Activated T-helper 17 cell treated with anti-CD3 and anti-CD28 coated beads, Interleukin-2, amount 50 U/mL, for 72 hours (primary cell): Measurements from ENCODE around the gene MRC1. TPM values are rescaled to one million over a fixed set of nuclear protein-coding genes. Genes with fewer than 3 reads are reported as not detected.

ENCODE experiments used
- ATAC-seq: fragments of 150-1000 bp; cut with Tn5 transposase; replicated peaks from 2 replicates; pipeline ENCODE4 v1.10.0; 2021; ENCODE audit warnings: mild to moderate bottlenecking, moderate library complexity
- H3K27ac Mint-ChIP-seq: one replicate; pipeline ENCODE4 v1.8.0; 2022; ENCODE audit warnings: mixed read lengths
- H3K27me3 Mint-ChIP-seq: one replicate; pipeline ENCODE4 v1.8.0; 2022; ENCODE audit warnings: mixed read lengths
- H3K36me3 Mint-ChIP-seq: one replicate; pipeline ENCODE4 v1.8.0; 2022; ENCODE audit warnings: low read depth, mild to moderate bottlenecking, mixed read lengths
- H3K4me1 Mint-ChIP-seq: one replicate; pipeline ENCODE4 v1.8.0; 2022; ENCODE audit warnings: mixed read lengths
- H3K4me3 Mint-ChIP-seq: one replicate; pipeline ENCODE4 v1.8.0; 2022; ENCODE audit warnings: mild to moderate bottlenecking, mixed read lengths
- H3K9me3 Mint-ChIP-seq: one replicate; pipeline ENCODE4 v1.8.0; 2022; ENCODE audit warnings: mixed read lengths
- total RNA-seq, 2 donors: library from RNA; stranded (reverse); gene quantifications; one replicate each; pipeline ENCODE4 v1.2.3, GENCODE V29; 2022

The MRC1 gene
- total RNA-seq, 2 donors from 2014 or later: 0.08 TPM; not detected in 1

- ATAC-seq: no peak
- H3K4me1 Mint-ChIP-seq: no peaks in the 10 kb centered on the region
- H3K36me3 Mint-ChIP-seq: no peaks in the 10 kb centered on the region
- no peak overlapping the region for H3K4me3 Mint-ChIP-seq
- H3K27ac Mint-ChIP-seq: no peak overlapping the region
- H3K27me3 Mint-ChIP-seq: no peaks in the 10 kb centered on the region
- H3K9me3 Mint-ChIP-seq: no peaks in the 10 kb centered on the region
Observed at GRCh38 chr10:17787087-17787961, 21.8 kb upstream of the MRC1 start.

- no peaks in the 10 kb centered on the region for H3K9me3 Mint-ChIP-seq
- H3K4me1 Mint-ChIP-seq: no peaks in the 10 kb centered on the region
- no peak overlapping the region for H3K4me3 Mint-ChIP-seq
- H3K36me3 Mint-ChIP-seq: no peaks in the 10 kb centered on the region
- ATAC-seq: no peak
- H3K27me3 Mint-ChIP-seq: no peaks in the 10 kb centered on the region
- no peak overlapping the region for H3K27ac Mint-ChIP-seq
Observed at GRCh38 chr10:17788646-17789045, 20.5 kb upstream of the MRC1 start.

DNA sequence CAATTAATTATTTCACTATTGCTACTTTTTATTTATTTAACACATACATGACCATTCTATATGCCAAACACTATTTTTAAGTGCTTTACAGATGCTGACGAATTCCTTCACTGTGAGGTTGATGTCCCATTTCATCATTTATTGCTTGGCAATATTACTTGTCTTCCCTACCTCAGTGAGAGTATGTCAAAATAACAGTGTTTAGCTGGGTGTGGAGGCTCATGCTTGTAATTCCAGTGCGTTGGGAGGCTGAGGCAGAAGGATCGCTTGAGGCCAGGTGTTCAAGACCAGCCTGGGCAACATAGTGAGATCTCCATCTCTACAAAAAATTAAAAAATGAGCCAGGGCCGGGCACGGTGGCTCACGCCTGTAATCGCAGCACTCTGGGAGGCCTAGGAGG lies 19.8 kb upstream of the MRC1 start:
- no peak for ATAC-seq
- H3K36me3 Mint-ChIP-seq: no peaks in the 10 kb centered on the region
- no peaks in the 10 kb centered on the region for H3K9me3 Mint-ChIP-seq
- H3K4me1 Mint-ChIP-seq: no peaks in the 10 kb centered on the region
- no peak overlapping the region for H3K27ac Mint-ChIP-seq
- H3K27me3 Mint-ChIP-seq: no peaks in the 10 kb centered on the region
- H3K4me3 Mint-ChIP-seq: no peak overlapping the region

DNA sequence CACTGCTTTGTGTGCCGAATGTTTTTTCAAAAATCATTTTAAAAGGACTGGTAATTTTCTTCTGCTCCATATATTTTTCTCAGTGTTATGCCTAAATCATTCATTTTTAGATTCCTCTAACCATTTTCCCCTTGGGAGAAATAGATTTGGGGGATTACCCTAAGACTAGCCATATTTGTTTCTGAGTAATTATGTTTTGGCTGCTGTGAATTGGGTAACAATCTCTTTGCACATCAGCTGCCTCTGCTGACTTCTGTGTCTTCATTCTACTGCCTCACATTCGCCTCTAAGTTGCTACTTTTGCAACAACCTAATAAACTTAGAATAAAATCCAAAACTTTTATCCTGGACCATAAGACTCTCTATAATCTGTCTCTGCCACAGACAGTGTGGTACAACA lies 18.5 kb upstream of the MRC1 start:
- no peaks in the 10 kb centered on the region for H3K4me1 Mint-ChIP-seq
- ATAC-seq: no peak

DNA sequence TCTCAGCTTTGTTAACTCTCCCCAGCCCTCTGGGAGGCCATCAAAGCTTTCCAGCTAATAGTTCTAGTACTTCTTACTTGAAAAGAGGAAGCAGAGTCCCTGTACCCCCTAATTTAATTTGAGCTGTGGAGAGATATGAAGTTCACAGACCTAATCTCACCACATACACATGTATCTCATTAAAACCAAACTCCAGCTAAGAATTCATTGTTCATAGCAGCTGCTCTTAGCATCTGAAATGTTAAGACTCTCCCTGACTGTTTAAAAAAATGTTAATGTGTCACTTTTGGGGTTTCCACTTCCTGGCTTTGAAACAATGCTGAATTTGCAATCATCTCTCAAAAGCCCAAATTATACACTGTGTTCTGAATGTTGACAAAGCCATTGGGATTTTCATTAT lies 16.2 kb upstream of the MRC1 start:
- no peak for ATAC-seq
- H3K4me1 Mint-ChIP-seq: no peaks in the 10 kb centered on the region
- H3K9me3 Mint-ChIP-seq: no peaks in the 10 kb centered on the region
- no peak overlapping the region for H3K27ac Mint-ChIP-seq
- no peak overlapping the region for H3K4me3 Mint-ChIP-seq
- H3K27me3 Mint-ChIP-seq: no peaks in the 10 kb centered on the region
- no peaks in the 10 kb centered on the region for H3K36me3 Mint-ChIP-seq

More for the DNA sequence above, 18.5 kb upstream of the MRC1 start:
- Mint-ChIP-seq H3K27me3 (no peaks in the 10 kb centered on the region), H3K36me3 (no peaks in the 10 kb centered on the region), H3K27ac (no peak overlapping the region), H3K4me3 (no peak overlapping the region), H3K9me3 (no peaks in the 10 kb centered on the region)

GRCh38 chr10:17793823-17794644 lies 15.1 kb upstream of the MRC1 start:
- Mint-ChIP-seq H3K4me1 (no peaks in the 10 kb centered on the region), H3K4me3 (no peak overlapping the region), H3K9me3 (no peaks in the 10 kb centered on the region), H3K36me3 (no peaks in the 10 kb centered on the region), H3K27ac (no peak overlapping the region), H3K27me3 (no peaks in the 10 kb centered on the region)
- no peak for ATAC-seq

GRCh38 chr10:17795083-17795482 lies 14.1 kb upstream of the MRC1 start:
- Mint-ChIP-seq H3K4me3 (no peak overlapping the region), H3K27ac (no peak overlapping the region), H3K4me1 (no peaks in the 10 kb centered on the region), H3K36me3 (no peaks in the 10 kb centered on the region), H3K9me3 (no peaks in the 10 kb centered on the region), H3K27me3 (no peaks in the 10 kb centered on the region)
- ATAC-seq: no peak

GRCh38 chr10:17795813-17796594 lies 13.1 kb upstream of the MRC1 start:
- Mint-ChIP-seq H3K9me3 (no peaks in the 10 kb centered on the region), H3K36me3 (no peaks in the 10 kb centered on the region), H3K27me3 (no peaks in the 10 kb centered on the region), H3K4me1 (no peaks in the 10 kb centered on the region), H3K27ac (no peak overlapping the region), H3K4me3 (no peak overlapping the region)
- no peak for ATAC-seq

GRCh38 chr10:17801507-17801906 lies 7.6 kb upstream of the MRC1 start:
- ATAC-seq: no peak
- H3K4me3 Mint-ChIP-seq: no peak overlapping the region
- H3K27me3 Mint-ChIP-seq: peaks cover 3% of the 10 kb centered on the region
- H3K4me1 Mint-ChIP-seq: peaks cover 10% of the 10 kb centered on the region
- H3K9me3 Mint-ChIP-seq: no peaks in the 10 kb centered on the region
- no peaks in the 10 kb centered on the region for H3K36me3 Mint-ChIP-seq
- no peak overlapping the region for H3K27ac Mint-ChIP-seq

GRCh38 chr10:17802350-17802749 lies 6.8 kb upstream of the MRC1 start:
- Mint-ChIP-seq H3K4me1 (peaks cover 12% of the 10 kb centered on the region), H3K9me3 (no peaks in the 10 kb centered on the region), H3K36me3 (no peaks in the 10 kb centered on the region), H3K4me3 (no peak overlapping the region), H3K27me3 (peaks cover 6% of the 10 kb centered on the region), H3K27ac (no peak overlapping the region)
- ATAC-seq: no peak

DNA sequence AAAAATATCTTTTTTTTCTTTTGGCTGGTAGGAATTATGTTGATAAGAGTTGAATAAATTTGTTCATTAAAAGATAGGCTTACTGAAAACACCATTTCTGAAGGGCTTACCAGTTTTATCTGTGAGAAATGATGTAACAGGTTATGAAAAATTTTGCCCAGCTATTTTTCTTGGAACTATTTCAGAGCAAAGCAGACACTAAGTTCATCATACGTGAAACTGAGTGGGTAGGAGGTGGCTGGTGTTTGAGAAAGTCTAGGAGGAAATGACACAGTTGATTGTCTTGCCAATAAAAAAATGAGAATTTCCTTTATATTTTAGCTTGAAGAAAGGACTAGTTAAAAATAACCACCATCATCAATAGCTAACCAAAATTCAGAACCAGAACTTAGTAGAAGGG lies 6.2 kb upstream of the MRC1 start:
- Mint-ChIP-seq H3K27me3 (peaks cover 6% of the 10 kb centered on the region), H3K27ac (no peak overlapping the region), H3K4me3 (no peak overlapping the region), H3K36me3 (no peaks in the 10 kb centered on the region), H3K9me3 (no peaks in the 10 kb centered on the region), H3K4me1 (peaks cover 12% of the 10 kb centered on the region)
- ATAC-seq: peak; percentile 71

DNA sequence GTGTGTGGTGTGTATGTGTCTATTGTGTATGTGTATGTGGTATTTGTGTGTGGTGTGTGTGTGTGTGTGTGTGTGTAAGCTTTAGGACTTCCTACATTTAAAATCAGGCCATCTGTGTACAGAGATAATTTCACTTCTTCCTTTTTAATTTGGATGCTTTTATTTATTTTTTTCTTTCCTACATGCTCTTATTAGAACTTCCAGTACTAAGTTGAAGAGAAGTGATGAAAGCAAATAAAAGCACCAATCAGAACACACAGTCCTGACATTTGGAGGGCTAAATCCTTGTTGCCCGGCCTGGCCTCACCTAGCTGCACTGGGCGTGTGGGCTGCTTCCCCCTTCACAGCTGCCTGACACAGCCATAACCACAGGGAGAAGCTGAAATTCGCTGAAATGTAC lies 3.8 kb upstream of the MRC1 start:
- Mint-ChIP-seq H3K36me3 (no peaks in the 10 kb centered on the region), H3K27me3 (peaks cover 20% of the 10 kb centered on the region), H3K9me3 (no peaks in the 10 kb centered on the region), H3K4me3 (no peak overlapping the region), H3K4me1 (peaks cover 13% of the 10 kb centered on the region), H3K27ac (no peak overlapping the region)
- ATAC-seq: no peak

DNA sequence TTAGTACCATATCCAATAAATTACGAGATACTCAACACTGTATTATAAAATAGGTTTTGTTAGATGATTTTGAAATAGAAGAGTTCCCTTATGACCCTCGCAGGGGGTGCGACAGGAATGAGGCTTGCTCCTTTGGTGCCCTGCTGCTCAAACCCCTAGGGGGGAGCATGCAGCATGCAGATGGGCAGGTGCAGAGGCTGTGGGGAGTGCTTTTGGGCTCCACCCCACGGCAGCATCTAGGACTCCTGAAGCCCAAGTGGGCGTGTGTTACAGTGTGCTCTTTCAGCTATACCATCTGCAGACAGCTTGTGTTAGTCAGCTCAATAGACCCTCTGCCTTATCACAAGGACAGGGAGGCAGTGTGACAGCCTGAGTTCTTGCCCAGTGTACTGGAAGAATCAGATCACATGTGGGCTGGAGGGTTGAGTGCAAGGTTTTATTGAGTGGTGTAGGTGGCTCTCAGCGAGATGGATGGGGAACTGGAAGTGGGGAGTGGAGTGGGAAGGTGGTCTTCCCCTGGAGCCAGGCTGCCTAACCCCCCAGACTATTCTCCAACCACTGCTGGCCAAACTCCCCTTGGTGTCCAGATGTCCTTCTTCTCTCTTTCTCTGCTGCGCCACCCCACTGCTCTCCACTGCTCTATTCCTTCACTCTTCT lies 3.1 kb upstream of the MRC1 start:
- H3K27ac Mint-ChIP-seq: no peak overlapping the region

More for the DNA sequence above, 3.1 kb upstream of the MRC1 start:
- H3K9me3 Mint-ChIP-seq: no peaks in the 10 kb centered on the region
- peaks cover 15% of the 10 kb centered on the region for H3K4me1 Mint-ChIP-seq
- H3K36me3 Mint-ChIP-seq: no peaks in the 10 kb centered on the region
- no peak overlapping the region for H3K4me3 Mint-ChIP-seq
- peaks cover 25% of the 10 kb centered on the region for H3K27me3 Mint-ChIP-seq
- peak; percentile 64 for ATAC-seq
